ENCODE measurements around the gene WNT9A.
"Not testable (repeated sequence)": the region's sequence is repeated elsewhere in the genome, so short reads cannot be mapped to it uniquely, and the experiment has no call there.

WNT9A gene

GRCh38 chr1:227889047-227889862 lies 58.5 kb downstream of the WNT9A start:
- FAIRE-seq (no peak), DNase-seq (ENCODE audit: insufficient read length, low spot score) (no peak)

GRCh38 chr1:227888404-227889046 lies 59.2 kb downstream of the WNT9A start:
- FAIRE-seq: no peak
- DNase-seq (ENCODE audit: insufficient read length, low spot score): no peak

- FAIRE-seq: no peak
- DNase-seq (ENCODE audit: insufficient read length, low spot score): no peak
Observed at GRCh38 chr1:227887697-227888403, 59.9 kb downstream of the WNT9A start.

GRCh38 chr1:227886993-227887696 lies 60.6 kb downstream of the WNT9A start:
- DNase-seq (ENCODE audit: insufficient read length, low spot score) (peak; percentile 8), FAIRE-seq (no peak)

GRCh38 chr1:227886503-227886961 lies 61.2 kb downstream of the WNT9A start:
- FAIRE-seq (no peak), DNase-seq (ENCODE audit: insufficient read length, low spot score) (no peak)

GRCh38 chr1:227885648-227886502 lies 61.9 kb downstream of the WNT9A start:
- no peak for FAIRE-seq
- DNase-seq (ENCODE audit: insufficient read length, low spot score): peak; percentile 3

- FAIRE-seq (no peak), DNase-seq (ENCODE audit: insufficient read length, low spot score) (no peak)
Observed at GRCh38 chr1:227885135-227885647, 62.5 kb downstream of the WNT9A start.

- no peak for DNase-seq (ENCODE audit: insufficient read length, low spot score)
- no peak for FAIRE-seq
Observed at GRCh38 chr1:227884370-227885134, 63.2 kb downstream of the WNT9A start.

- DNase-seq (ENCODE audit: insufficient read length, low spot score) (no peak), FAIRE-seq (no peak)
Observed at GRCh38 chr1:227883641-227884301, 64.0 kb downstream of the WNT9A start.

- no peak for FAIRE-seq
- DNase-seq (ENCODE audit: insufficient read length, low spot score): no peak
Observed at GRCh38 chr1:227883073-227883520, 64.6 kb downstream of the WNT9A start.

- no peak for FAIRE-seq
- no peak for DNase-seq (ENCODE audit: insufficient read length, low spot score)
Observed at GRCh38 chr1:227880342-227880924, 67.3 kb downstream of the WNT9A start.

- not testable (repeated sequence) for DNase-seq (ENCODE audit: insufficient read length, low spot score); FAIRE-seq
Observed at GRCh38 chr1:227877810-227878209, 69.9 kb downstream of the WNT9A start.

GRCh38 chr1:227871892-227872291 lies 75.8 kb downstream of the WNT9A start:
- FAIRE-seq; DNase-seq (ENCODE audit: insufficient read length, low spot score): not testable (repeated sequence)

- FAIRE-seq (no peak), DNase-seq (ENCODE audit: insufficient read length, low spot score) (no peak)
Observed at GRCh38 chr1:227870366-227870765, 77.4 kb downstream of the WNT9A start.

- DNase-seq (ENCODE audit: insufficient read length, low spot score): no peak
Observed at GRCh38 chr1:227869851-227870305, 77.9 kb downstream of the WNT9A start.

GRCh38 chr1:227869279-227869842 lies 78.4 kb downstream of the WNT9A start:
- no peak for FAIRE-seq
- DNase-seq (ENCODE audit: insufficient read length, low spot score): no peak

More at GRCh38 chr1:227869851-227870305, 77.9 kb downstream of the WNT9A start:
- no peak for FAIRE-seq
